NCI-H2107 (cell line): Measurements from ENCODE around the gene ARHGAP24.
"Not testable (repeated sequence)": the region's sequence is repeated elsewhere in the genome, so short reads cannot be mapped to it uniquely, and the experiment has no call there.

ENCODE experiments used
- DNase-seq: peaks from one replicate; lab custom pipeline; 2025; lab: John Stamatoyannopoulos, UW

ARHGAP24 gene

GRCh38 chr4:86021671-86022070 is 546.7 kb downstream of the ARHGAP24 start:
- not testable (repeated sequence) for DNase-seq

DNA sequence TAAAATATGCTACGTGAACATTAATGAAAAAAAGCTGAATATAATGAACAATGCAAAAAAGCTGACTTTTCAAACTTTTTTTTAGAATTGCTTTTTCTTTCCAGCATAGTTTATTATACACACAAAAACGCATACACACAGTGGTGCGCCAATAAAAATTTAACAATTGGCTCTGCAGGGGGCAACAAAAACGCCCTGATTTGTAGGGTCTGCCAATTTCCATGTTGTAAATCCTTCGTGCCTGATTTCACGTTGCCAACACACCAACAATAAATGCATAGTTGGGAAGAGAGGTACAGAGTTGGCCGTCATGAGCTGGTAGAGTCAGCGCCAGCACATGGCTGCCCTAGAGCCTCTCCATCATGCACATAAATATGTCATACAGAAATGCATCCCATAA is 551.8 kb downstream of the ARHGAP24 start:
- no peak for DNase-seq

DNA sequence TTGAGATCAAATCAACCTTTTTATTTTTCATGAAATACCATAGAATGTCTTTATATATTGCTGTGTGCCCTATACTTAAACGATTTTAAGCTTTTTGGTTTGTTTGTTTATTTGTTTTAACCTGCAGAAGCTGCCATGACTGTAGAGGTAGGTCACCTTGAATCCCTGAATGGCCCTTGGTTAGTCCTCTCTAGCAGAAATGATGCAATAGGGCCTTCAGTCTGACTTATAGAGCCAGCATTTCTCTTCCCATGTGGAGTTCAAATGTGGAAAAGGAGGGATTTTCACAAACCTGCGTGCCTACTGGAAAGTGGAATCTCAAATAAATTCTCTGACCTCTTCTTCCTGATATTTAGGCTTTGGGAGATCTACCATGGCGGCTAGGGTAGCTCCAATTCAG is 557.0 kb downstream of the ARHGAP24 start:
- no peak for DNase-seq

GRCh38 chr4:86032476-86033022 is 557.6 kb downstream of the ARHGAP24 start:
- no peak for DNase-seq

- no peak for DNase-seq
These were observed 558.2 kb downstream of the ARHGAP24 start for GRCh38 chr4:86033171-86033570.

DNA sequence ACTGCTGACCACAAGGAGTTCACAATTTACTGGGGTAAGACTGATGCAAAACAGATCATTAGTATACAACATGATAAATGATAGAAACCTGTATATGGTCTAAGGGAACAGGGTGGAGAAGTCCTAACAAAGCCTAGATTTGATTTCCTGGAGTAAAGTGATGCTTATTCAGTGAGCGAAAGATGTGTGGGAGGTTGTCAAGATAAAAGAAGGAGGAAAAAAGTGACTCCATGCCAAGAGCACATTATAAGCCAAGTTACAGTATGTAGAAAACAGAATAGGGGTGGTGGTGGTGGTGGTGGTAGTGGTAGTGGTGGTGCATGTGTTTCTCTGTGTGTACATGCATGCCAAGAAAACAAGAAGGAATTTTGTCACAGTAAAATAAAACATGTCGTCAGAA is 559.7 kb downstream of the ARHGAP24 start:
- no peak for DNase-seq

- DNase-seq: no peak
These were observed 560.7 kb downstream of the ARHGAP24 start for GRCh38 chr4:86035688-86036087.

- no peak for DNase-seq
These were observed 561.8 kb downstream of the ARHGAP24 start for GRCh38 chr4:86036736-86037135.

DNA sequence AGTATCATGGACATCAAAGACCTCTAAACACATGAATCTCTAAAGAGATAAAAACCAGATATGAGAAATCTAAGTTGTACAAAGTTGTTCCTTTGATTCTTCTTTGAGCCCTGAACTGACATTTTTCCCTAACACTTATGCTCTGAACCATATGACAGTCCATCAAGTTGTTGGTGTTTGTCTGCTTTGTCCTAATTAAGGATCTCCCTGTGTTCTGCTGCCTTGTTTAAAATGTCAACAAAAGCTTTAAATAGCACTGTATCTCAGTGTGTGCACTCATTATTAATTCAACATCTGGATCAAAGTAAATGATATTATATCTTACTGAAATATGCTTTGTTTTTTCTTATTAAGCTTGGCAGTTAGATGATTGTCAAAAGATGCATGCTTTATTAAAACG is 563.1 kb downstream of the ARHGAP24 start:
- no peak for DNase-seq

GRCh38 chr4:86043755-86044592 is 569.0 kb downstream of the ARHGAP24 start:
- DNase-seq: no peak

- no peak for DNase-seq
These were observed 569.6 kb downstream of the ARHGAP24 start for GRCh38 chr4:86044593-86044985.

GRCh38 chr4:86048426-86048825 is 573.5 kb downstream of the ARHGAP24 start:
- no peak for DNase-seq

DNA sequence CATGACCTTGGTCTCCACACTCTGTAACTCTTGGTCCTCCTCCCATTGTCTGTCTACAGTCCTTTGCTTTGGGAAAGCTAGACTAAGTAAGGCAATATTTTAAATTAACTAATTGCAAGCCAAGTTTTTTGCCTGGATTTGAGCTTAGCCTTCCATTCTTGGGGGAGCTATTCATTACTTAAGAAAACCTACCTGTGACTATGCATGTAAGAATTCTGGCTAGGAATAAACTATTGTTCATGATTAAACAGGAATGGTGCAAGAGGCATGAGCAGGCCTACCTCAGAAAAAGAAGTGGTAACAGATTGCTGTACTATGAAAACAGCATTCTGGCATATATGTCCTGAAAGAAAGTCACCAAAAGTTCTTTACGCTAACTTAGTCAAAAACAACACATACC is 575.5 kb downstream of the ARHGAP24 start:
- no peak for DNase-seq
